GM12875 (cell line): Measurements from ENCODE around the gene FUCA1.

Experiments used
- H3K4me3 ChIP-seq: one replicate; pipeline ENCODE4 v1.5.1; 2011; ENCODE audit warnings: low read depth, low read length, control low read depth
- CTCF ChIP-seq: IDR thresholded peaks from 2 replicates; pipeline ENCODE4 v1.5.1; 2011; ENCODE audit warnings: low read depth, mild to moderate bottlenecking, control low read depth, inconsistent platforms, low read length, moderate library complexity, borderline replicate concordance; ENCODE audit not compliant: insufficient read depth

Gene FUCA1

GRCh38 chr1:23895993-23896392 is 27.9 kb upstream of the FUCA1 start:
- no peak for TF ChIP-seq CTCF
- no peak overlapping the region for H3K4me3 ChIP-seq

GRCh38 chr1:23895082-23895481 is 27.0 kb upstream of the FUCA1 start:
- H3K4me3 ChIP-seq, result no peak overlapping the region
- TF ChIP-seq CTCF, result no peak

- no peak for TF ChIP-seq CTCF
- peak overlapping the region; percentile 29 for H3K4me3 ChIP-seq
Observed at GRCh38 chr1:23889074-23889473, 21.0 kb upstream of the FUCA1 start.

GRCh38 chr1:23885222-23885621 is 17.1 kb upstream of the FUCA1 start:
- H3K4me3 ChIP-seq, result no peak overlapping the region
- no peak for TF ChIP-seq CTCF

GRCh38 chr1:23882746-23883145 is 14.7 kb upstream of the FUCA1 start:
- H3K4me3 ChIP-seq, result no peak overlapping the region
- no peak for TF ChIP-seq CTCF

GRCh38 chr1:23879809-23880208 is 11.7 kb upstream of the FUCA1 start:
- TF ChIP-seq CTCF, result no peak
- H3K4me3 ChIP-seq, result no peak overlapping the region

- H3K4me3 ChIP-seq, result no peak overlapping the region
- TF ChIP-seq CTCF, result no peak
Observed at GRCh38 chr1:23878668-23879067, 10.6 kb upstream of the FUCA1 start.
